ENCODE results near the gene ANKDD1B.
A peak's percentile ranks its signal among the peaks of the same experiment; 100 is the strongest.

Gene ANKDD1B

GRCh38 chr5:75648712-75649111, 37.5 kb downstream of the ANKDD1B start:
- no peak for TF ChIP-seq CTCF (conservative IDR thresholded peaks at IDR 0.05; ENCODE audit: low read depth, low read length)
- H3K4me3 ChIP-seq (ENCODE audit: low read depth, low read length): no peak overlapping the region
- DNase-seq (ENCODE audit: low read depth): no peak

- no peak overlapping the region for H3K4me3 ChIP-seq (ENCODE audit: low read depth, low read length)
- no peak for DNase-seq (ENCODE audit: low read depth)
- no peak for TF ChIP-seq CTCF (conservative IDR thresholded peaks at IDR 0.05; ENCODE audit: low read depth, low read length)
Measured at GRCh38 chr5:75651575-75652238, 40.5 kb downstream of the ANKDD1B start.

- no peak overlapping the region for H3K4me3 ChIP-seq (ENCODE audit: low read depth, low read length)
- TF ChIP-seq CTCF (conservative IDR thresholded peaks at IDR 0.05; ENCODE audit: low read depth, low read length): no peak
- DNase-seq (ENCODE audit: low read depth): no peak
Measured at GRCh38 chr5:75653521-75653920, 42.3 kb downstream of the ANKDD1B start.

- no peak for TF ChIP-seq CTCF (conservative IDR thresholded peaks at IDR 0.05; ENCODE audit: low read depth, low read length)
- no peak overlapping the region for H3K4me3 ChIP-seq (ENCODE audit: low read depth, low read length)
- no peak for DNase-seq (ENCODE audit: low read depth)
Measured at GRCh38 chr5:75654693-75655295, 43.5 kb downstream of the ANKDD1B start.

- DNase-seq (ENCODE audit: low read depth): peak; percentile 52
- no peak for TF ChIP-seq CTCF (conservative IDR thresholded peaks at IDR 0.05; ENCODE audit: low read depth, low read length)
- peak overlapping the region; percentile 58 for H3K4me3 ChIP-seq (ENCODE audit: low read depth, low read length)
Measured at GRCh38 chr5:75656311-75657003, 45.2 kb downstream of the ANKDD1B start.

GRCh38 chr5:75659791-75660450, 48.7 kb downstream of the ANKDD1B start:
- H3K4me3 ChIP-seq (ENCODE audit: low read depth, low read length): no peak overlapping the region
- no peak for TF ChIP-seq CTCF (conservative IDR thresholded peaks at IDR 0.05; ENCODE audit: low read depth, low read length)
- no peak for DNase-seq (ENCODE audit: low read depth)

Measured in choroid plexus epithelial cell (primary cell).